ENCODE results near the gene KRTAP5-7.

KRTAP5-7 gene

DNA sequence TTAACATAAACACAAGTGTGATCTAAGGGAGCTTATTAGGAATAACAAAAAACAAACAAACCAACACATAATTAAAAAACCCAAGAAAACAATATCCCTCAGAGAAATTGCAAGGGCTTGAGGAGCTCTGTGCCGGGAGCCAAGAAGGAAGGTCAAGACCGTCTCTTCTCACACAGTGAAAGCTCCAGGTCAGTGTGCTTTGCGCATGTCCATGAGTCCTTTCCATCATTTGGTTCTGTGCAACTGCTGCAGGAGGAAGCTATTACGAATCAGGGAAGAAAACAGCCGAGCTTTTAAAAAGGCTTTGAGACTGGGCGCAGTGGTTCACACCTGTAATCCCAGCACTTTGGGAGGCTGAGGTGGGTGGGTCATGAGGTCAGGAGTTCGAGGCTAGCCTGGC, 15.3 kb downstream of the KRTAP5-7 start:
- H3K4me3 Mint-ChIP-seq, result no peak overlapping the region
- DNase-seq, result no peak
- peaks cover 41% of the 10 kb centered on the region for H3K4me1 Mint-ChIP-seq
- TF ChIP-seq, protein P1, sequence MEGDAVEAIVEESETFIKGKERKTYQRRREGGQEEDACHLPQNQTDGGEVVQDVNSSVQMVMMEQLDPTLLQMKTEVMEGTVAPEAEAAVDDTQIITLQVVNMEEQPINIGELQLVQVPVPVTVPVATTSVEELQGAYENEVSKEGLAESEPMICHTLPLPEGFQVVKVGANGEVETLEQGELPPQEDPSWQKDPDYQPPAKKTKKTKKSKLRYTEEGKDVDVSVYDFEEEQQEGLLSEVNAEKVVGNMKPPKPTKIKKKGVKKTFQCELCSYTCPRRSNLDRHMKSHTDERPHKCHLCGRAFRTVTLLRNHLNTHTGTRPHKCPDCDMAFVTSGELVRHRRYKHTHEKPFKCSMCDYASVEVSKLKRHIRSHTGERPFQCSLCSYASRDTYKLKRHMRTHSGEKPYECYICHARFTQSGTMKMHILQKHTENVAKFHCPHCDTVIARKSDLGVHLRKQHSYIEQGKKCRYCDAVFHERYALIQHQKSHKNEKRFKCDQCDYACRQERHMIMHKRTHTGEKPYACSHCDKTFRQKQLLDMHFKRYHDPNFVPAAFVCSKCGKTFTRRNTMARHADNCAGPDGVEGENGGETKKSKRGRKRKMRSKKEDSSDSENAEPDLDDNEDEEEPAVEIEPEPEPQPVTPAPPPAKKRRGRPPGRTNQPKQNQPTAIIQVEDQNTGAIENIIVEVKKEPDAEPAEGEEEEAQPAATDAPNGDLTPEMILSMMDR (IDR thresholded peaks at IDR 0.05), result no peak
- H3K27me3 Mint-ChIP-seq (ENCODE audit: low read depth, poor library complexity), result peaks cover 3% of the 10 kb centered on the region
- peak overlapping the region; percentile 40 for H3K27ac Mint-ChIP-seq
- no peaks in the 10 kb centered on the region for H3K36me3 Mint-ChIP-seq (ENCODE audit: low read depth)
- H3K9me3 Mint-ChIP-seq, result peaks cover 26% of the 10 kb centered on the region

DNA sequence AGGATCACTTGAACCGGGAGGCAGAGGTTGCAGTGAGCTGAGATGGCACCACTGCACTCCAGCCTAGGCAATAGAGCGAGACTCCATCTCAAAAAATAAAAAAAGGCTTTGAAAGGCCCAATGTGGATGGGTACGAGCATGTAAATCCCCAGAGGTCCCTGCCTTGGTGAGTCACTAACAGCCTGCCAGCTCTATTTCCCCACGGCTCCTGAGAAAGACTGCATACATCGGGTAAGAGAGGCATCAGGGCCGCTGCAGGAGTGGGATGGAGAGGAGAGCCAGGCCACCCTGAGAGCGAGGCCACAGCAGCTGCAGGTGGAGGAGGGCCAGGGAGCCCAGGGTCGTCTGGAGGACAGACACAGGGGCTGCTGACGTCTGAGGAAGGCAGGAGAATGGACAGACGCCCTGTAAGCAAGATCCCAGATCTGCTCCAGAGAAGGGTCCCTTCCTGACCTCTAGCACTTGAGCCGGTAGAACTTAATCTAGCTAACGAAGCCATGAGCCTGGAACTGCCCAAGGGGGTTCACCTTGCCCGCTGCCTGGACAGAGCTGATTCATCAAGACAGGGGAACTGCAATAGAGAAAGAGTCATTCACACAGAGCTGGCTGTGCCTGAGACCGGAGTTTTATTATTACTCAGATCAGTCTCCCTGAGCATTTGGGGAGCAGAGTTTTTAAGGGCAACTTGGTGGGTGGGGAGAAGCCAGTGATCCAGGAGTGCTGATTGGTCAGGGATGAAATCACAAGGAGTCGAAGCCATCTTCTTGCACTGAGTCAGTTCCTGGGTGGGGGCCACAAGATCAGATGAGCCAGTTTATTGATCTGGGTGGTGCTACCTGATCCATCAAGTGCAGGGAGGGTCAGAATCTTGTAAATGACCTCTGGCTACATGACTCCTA, 16.1 kb downstream of the KRTAP5-7 start:
- Mint-ChIP-seq H3K4me3 (no peak overlapping the region), H3K36me3 (ENCODE audit: low read depth) (no peaks in the 10 kb centered on the region), H3K27me3 (ENCODE audit: low read depth, poor library complexity) (peaks cover 9% of the 10 kb centered on the region), H3K27ac (no peak overlapping the region), H3K9me3 (peaks cover 30% of the 10 kb centered on the region), H3K4me1 (peaks cover 40% of the 10 kb centered on the region)
- no peak for DNase-seq
- TF ChIP-seq, protein P1 (IDR thresholded peaks at IDR 0.05), result no peak

DNA sequence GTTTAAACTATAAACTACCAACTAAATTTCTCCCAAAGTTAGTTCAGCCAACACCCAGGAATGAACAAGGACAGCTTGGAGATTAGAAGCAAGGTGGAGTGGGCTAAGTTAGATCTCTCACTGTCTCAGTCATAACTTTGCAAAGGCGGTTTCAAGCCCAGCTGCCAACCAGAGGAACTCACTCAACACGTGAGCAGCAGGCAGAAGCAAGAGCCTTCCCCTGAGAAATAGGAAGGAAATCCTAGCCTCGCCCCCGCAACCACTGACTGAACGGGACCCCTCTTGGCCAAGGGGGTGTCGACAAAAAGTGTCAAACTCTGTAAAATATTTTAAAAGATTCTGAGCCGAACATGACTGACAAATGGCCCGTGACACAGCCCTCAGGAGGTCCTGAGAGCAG, 16.8 kb downstream of the KRTAP5-7 start:
- TF ChIP-seq, protein P1 (IDR thresholded peaks at IDR 0.05), result no peak
- Mint-ChIP-seq H3K36me3 (ENCODE audit: low read depth) (no peaks in the 10 kb centered on the region), H3K27ac (no peak overlapping the region), H3K9me3 (peaks cover 30% of the 10 kb centered on the region), H3K27me3 (ENCODE audit: low read depth, poor library complexity) (peaks cover 11% of the 10 kb centered on the region), H3K4me1 (peaks cover 35% of the 10 kb centered on the region), H3K4me3 (no peak overlapping the region)
- no peak for DNase-seq

DNA sequence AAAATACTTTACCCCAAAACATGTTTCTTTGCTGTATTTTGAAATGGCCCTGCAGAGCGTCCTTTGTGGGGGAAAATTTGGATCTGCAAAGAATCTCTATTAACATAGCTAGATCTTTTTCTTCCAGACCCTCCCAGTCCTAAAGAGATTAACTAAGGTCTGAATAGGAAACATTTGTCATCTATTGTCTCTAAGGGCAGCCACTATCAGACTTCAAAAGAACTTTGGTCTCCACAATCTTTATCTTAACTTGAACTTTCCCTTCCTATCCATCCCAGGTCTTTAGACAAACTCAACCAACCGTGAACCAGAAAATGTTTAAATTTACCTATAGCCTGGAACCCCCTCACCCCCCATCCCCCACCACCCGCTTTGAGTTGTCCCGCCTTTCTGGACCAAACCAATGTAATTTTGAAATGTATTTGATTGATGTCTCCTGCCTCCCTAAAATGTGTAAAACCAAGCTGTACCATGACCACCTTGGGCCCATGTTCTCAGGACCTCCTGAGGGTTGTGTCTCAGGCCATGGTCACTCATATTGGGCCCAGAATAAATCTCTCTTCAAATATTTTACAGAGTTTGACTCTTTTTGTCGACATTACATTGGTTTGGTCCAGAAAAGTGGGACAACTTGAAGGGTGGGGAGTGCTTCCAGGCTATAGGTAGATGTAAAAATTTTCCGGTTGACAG, 17.6 kb downstream of the KRTAP5-7 start:
- Mint-ChIP-seq H3K27me3 (ENCODE audit: low read depth, poor library complexity) (peaks cover 17% of the 10 kb centered on the region), H3K9me3 (peaks cover 30% of the 10 kb centered on the region), H3K4me3 (no peak overlapping the region), H3K36me3 (ENCODE audit: low read depth) (no peaks in the 10 kb centered on the region), H3K27ac (no peak overlapping the region), H3K4me1 (peaks cover 27% of the 10 kb centered on the region)
- TF ChIP-seq, protein P1 (IDR thresholded peaks at IDR 0.05), result no peak
- DNase-seq, result no peak

DNA sequence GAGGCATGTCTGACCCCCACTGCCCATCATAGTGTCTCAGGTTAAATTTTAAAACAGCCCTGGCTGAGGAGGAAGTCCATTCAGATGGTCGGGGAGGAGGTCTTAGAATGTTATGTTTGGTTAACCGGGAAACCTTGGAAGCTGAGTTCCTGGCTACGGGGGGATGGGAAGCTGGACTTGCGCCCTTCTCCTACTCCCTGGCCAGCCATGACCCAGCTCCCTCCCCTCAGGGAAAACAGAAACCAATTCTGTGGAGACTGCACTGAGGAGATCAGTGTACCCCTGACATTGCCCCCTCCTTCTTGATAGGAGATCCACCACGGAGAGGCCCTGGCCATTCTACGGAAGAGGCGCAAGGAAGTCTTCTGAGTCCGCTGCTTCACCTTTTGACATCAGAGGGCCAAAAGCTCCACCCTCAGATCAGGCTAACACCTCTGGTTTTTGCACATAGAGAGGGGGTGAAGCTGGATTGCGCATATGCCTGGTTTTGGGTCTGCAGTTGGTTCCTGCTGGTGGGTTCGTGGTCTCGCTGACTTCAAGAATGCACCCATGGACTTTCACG, 18.4 kb downstream of the KRTAP5-7 start:
- no peak overlapping the region for H3K27ac Mint-ChIP-seq
- TF ChIP-seq, protein P1 (IDR thresholded peaks at IDR 0.05), result no peak
- H3K4me3 Mint-ChIP-seq, result no peak overlapping the region
- H3K4me1 Mint-ChIP-seq, result peaks cover 26% of the 10 kb centered on the region
- DNase-seq, result no peak
- peaks cover 30% of the 10 kb centered on the region for H3K9me3 Mint-ChIP-seq
- peaks cover 22% of the 10 kb centered on the region for H3K27me3 Mint-ChIP-seq (ENCODE audit: low read depth, poor library complexity)
- no peaks in the 10 kb centered on the region for H3K36me3 Mint-ChIP-seq (ENCODE audit: low read depth)

Data from nephron progenitor cell (in vitro differentiated cells).